Activated T-helper 9 cell treated with anti-CD3 and anti-CD28 coated beads, Interleukin-2, amount 50 U/mL, for 16 hours (primary cell): ENCODE results near the gene TCERG1L.
"Not testable (repeated sequence)": the region's sequence is repeated elsewhere in the genome, so short reads cannot be mapped to it uniquely, and the experiment has no call there.

Experiments
- DNase-seq: peaks from one replicate; pipeline ENCODE4 v3.0.0-alpha.2; 2020; ENCODE audit warnings: low read depth

Gene TCERG1L

DNA sequence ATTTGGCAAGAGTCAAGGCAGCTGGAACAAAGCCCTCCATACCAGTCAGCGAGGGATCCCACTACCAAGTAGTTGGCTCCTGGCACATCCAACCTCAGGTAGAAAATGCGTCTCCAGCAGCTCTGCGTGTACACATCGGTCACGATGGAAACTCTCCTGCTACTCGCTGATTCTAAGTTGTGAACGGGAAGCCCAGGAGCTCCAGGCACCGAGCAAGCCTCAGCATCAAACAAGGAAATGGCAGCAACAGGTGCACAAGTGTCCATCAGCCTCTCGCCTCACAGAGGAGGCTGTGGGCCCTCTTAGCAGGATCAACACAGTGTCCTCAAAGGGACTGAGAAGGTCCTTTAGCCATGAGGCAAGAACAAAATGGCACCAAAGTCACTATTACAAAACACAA, 127.0 kb downstream of the TCERG1L start:
- DNase-seq = no peak

DNA sequence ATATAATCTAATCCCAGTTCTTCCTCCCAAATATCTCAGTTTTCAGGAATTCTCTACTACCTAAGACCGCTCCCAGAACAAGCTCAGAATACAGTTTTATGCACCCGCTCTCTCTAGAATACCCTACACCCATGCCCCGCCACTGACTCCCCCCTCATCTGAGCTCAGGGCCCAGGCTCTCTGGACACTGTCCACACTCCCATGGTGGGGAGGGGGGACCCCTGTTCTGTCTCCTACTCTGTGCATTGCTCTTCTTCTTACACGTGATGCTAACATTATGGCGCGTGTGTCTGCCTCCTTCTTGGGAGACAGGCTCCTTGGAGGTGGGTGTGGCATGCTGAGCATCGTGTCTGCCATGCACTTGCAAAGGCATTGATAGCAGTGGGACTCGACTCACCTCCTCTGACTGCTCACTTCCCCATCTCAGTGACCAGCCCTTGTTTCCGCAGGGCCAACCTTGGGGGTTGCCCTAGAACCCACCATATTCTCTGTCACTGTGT, 127.9 kb downstream of the TCERG1L start:
- no peak for DNase-seq

DNA sequence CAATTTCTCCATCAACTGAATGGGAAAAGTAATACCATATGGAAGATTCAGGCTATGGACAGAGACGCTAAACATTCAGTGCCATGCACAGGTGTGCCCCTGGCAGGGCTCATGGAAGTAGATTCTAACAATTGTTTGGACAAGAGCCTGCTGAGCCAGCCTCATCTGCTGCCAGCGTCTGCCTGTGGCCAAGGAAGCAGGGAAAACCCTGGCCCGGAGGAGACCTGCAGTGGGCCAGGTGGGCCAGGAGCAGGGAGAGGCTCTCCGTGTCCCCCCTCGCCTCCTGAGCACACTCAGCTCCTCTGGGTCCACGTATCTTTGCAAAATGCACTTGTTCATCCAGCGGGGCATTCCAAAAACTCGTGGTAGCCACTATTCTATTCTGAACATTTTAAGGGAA, 130.1 kb downstream of the TCERG1L start:
- no peak for DNase-seq

DNA sequence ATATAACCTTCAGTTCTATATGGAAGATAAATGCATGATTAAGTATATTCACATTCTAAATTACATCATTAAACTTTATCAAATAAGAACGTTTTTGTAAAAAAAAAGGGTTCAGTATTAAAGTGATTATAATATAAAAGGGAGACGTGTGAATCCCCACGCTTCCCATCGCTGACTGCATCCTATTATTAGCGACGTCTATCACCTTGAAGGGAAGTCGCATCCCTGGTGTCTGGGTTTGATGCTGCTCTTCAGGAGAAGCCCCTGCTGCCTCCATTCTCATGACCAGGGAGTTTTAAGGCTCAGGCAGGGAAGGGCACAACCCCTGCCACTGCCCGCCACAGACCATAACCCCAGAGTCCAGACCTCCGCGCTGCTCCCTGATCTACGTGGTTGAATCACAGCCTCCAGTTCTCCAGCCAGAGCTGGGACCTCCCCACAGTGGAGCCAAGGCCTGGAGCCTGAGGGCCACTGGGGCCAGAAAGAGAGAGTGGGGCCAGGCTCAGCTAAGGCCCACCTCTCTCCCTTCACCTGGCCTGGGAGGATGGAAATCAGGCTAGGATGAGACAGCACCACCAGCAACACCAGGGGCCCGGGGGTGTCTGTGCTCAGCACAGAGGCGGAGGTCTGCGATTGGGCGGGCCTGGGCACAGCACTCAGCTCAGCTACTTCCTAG, 130.6 kb downstream of the TCERG1L start:
- DNase-seq = no peak

DNA sequence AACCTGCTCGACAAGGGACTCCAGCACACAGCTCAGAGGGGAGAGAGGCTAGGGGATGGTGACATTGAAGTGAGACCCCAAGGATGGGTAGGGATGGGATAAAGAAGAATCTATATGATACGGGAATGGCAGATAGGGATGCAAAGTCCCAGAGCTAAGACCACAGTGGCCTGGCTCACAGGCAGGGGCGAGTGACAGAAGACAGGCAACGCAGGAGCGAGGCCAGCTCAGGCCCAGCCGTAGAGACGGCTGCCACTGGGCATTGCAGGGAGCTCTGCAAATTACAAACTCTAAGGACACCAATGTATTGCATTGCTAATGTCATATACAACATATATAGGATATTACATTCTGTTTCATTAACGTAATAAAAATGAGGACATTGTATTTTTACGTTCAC, 131.4 kb downstream of the TCERG1L start:
- DNase-seq = no peak

DNA sequence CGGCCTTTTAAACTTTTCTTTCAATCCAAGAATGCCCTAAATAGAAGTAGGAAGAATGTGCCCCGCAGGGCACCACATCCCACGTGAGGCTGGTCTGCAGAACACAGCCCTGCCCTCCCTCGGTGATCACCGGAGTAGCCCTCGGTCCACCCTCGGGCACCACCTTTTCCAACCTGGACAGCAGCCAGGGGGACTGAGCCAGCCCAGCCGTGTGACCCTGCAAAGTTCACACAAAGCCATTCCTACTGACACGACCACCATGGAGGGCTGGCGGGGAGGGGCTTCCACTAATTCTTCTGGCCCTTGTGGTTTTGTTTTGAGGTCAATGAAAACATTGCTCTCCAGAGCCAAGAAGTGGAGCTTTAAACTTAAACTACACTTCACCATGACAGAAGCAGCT, 132.2 kb downstream of the TCERG1L start:
- no peak for DNase-seq

DNA sequence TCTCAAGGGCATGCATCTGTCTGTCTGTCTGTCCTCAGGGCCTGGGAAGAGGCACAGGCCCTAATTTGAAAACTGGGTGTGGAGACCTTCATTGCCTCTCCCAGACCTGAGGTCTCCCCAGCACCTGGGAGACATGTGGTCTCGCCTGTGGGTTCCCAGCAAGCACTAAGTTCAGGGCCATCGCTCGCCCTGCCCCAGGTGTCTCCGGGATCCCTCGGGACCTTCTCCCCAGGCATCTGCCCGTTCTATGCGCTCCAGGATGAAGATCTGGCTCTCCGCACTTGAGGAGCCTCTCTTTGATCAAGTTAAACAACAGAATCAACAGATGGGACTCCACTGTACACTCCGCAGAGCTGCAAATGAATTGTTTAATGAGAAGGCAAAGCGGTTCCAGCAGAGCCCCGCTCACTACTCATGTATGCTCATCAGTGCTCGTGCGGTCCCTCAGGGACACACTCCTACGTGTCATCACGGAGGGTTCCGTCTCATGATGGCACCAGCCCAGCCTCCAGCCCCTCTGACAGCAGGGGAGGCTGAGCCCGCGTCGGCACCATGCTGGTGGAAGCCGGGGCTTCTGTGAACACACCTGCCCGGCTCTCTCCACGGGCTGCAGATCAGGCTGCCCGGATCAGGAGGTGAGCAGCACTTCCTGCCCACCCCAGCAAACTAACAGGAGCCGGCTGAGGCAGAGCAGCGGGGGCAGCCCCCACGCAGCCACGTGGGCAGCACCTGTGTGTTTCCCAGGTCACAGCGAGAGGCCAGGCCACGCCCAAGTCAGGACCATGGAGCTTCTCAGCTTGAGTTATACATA, 132.8 kb downstream of the TCERG1L start:
- no peak for DNase-seq

DNA sequence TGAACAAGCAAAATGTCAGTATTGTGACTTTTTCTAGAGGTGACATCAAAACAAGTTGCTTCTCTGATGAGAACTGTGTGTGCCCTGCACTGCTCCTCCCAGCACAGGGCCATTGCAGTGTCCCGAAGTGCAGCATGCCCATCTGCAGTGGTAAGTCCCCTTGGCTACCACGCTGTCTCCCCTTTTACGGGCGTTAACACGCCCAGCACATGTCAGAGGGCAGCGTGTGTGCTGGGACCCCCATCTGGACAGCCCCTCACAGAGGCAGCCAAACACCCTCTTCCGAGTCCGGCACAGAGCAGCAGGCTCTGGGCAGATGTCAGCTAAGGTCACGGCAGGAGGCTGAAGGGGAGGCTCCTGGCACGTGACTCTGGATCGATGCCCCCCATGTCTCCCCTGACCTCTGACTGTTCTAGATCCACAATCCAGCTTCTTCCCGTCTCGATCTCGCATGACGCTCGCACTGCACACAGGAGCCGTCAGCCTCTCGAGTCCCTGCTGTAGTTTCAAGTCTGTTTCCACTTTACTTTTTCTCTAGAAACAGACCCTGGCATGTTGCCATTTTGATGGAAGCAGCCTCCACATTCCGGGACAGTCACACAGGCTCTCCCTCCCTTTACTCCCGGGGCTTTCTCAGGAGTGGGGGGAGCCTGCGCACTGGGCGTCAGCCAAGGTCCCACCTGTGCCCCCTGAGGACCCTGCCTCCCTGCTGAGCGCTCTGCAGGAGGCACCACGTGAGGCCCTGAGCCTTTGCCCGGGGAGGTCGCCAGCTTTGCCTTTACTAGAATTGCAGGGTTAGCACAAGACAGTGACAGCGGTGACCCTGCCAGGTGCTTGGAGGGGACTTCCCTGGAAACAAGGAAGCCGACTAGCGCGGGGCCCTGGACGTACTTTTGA, 133.8 kb downstream of the TCERG1L start:
- DNase-seq = no peak

DNA sequence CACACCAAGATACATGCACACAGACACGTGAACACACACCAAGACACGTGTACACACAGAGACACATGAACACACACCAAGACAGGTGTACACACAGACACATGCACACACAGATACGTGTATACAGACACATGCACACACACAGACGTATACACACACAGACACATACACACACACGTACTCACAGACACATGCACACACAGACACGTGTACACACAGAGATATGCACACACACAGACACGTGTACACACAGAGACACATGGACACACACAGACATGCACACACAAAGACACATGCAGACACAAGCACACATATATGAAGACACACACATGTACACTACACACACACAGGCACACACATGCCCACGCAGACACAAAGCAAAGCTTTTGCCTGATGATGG, 134.6 kb downstream of the TCERG1L start:
- no peak for DNase-seq

DNA sequence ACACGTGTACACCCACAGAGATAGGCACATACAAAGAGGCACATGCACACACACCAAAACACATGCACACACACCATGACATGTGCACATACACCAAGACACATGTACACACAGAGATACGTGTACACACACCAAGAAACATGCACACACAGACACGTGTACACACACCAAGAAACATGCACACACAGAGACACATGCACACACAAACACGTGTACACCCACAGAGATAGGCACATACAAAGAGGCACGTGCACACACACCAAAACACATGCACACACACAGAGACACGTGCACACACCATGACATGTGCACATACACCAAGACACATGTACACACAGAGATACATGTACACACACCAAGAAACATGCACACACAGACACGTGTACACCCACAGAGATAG, 135.2 kb downstream of the TCERG1L start:
- DNase-seq = not testable (repeated sequence)

DNA sequence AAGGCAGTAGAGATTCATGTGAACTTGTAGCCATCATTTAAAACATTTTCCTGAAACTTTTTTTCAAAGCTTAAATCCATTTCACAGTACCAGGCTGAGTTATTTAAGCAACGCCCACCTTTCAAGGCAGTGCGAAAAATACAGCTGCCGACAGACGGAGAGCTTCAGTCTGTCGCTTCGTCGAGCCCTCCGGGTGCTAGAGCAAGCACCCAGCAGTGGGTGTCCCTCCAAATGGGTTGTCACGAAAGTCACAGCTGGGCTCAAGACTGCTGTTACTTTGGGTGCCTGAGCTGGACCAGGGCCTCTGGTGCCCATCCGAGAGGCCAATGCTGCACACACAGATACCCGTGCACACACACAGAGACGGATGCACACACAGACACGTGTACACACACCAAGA, 135.6 kb downstream of the TCERG1L start:
- no peak for DNase-seq

DNA sequence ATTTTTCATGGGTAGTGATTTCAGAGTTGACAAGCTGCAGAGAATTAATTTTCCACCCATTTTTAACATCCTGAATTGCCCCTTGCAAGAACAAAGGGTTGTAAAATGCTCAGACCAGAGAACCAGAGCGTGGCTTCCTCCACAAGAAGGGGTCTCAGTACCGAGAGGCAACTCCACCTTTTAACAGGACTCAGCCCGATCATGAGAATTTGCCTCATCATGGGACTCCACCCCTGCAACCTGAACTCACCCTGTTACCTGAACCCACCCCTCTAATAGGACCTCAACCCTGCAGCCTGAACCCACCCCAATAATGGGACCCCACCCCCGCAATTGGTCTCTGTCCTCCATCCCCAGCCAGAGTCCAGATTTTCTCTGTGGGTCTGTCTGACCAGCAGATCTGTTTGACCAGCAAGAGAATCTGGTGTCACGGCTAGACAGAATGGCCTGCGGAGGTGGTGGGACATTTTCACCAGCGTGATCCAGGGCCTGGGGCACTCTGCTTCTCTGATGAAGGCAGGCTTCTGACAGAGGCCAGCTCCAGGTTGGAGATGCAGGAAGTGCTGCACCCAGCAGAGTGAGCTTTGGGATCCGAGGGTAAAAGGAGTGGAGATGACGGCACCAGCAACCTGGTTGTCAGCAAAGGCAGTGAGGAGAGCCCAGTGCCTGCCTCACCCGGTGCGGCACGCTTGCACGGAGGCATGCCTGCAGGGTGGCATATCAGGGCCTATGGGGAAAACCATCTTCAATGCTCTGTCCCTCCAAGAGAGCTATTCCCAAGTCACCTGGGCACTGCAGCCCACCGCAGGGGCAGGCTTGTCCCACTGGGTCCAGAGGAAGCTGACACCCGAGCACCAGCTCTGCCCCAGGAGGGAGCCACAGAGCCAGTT, 136.6 kb downstream of the TCERG1L start:
- DNase-seq = no peak

DNA sequence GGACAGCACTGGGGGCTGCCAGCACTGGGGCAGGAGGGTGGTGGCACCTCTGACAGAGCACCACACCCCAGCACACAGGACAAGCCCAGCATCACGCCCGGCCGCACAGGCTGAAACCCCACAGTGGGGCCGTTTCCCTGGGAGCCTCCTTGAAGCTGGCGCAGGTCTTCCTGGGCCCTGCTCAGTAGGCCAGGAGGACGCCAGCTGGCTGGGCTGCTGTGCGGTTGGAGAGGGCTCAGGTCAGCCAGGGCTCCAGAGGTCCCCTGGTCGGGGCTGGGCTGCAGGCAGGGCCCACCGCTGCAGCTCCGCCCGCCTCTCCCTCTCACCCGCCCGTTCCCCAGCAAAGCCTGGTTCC, 137.3 kb downstream of the TCERG1L start:
- no peak for DNase-seq

DNA sequence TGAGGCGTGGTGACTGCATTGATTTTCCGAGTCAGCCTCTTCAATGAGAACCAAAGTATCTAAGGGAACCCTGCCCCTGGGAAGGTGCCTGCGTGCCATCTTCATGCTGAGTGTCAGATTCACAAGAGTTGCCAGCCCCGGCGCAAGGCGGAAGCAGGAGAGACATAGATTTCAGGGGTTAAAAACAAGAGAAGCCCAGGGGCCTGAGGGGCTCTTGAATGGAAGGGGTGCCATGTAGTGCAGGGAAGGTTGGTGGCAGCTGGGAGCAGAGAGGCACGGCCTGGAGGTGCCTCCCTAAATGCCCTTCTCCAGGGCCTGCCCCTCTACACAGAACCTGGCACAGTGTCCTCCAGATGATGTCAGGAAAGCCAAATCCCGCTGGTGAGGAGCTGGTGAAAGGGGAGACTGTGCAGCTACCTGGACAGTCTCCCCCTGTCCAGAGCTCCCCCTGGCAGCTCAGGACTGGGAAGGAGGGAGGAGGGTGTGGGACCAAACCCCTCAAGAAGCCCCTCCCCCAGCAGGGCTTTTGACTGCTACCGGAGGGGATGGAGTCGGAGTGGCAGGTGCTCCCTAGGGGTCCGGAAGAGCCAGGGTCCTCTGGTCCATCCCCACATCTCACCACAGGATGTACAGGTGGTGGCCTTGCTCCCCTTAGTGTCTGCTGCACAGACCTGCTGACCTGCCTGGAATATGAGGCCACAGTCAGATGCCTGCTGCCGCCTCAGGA, 137.9 kb downstream of the TCERG1L start:
- DNase-seq = no peak

DNA sequence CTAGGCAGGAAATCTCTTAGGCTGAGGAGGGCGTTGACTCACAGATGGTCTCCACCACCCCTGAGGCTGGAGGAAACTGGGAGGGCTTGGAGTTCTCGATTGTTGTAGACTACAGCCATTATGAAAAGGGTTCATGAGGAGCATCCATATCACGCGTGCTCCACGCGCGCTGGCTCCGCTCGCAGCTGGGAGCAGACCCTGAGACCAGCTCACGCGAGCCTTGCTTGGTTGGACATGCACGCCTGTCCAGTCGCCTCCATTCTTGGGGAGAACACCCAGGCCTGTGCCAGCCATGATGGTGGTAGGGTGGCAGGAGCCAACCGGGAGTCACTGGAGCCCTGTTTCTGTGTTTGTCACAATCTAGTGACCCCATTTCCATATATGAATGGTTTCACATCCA, 139.1 kb downstream of the TCERG1L start:
- no peak for DNase-seq

DNA sequence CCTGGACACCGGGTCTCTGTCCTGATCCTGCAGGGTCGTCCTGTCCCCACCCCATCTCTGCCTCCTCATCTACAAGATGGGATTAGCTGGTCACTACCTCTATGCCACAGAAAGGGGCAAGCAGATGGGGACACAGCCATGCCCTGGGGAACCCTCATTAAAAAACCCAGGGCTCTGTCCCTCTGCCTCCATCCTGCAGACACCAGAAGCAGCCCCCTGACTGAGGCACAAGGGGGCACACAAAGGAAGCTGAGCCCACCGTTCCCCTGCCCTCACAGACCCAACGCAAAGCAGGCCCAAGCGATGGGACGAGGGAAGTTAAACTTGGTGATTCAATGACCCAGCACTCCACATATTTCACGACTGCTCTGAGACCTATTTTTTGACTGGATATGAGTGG, 142.4 kb downstream of the TCERG1L start:
- no peak for DNase-seq

DNA sequence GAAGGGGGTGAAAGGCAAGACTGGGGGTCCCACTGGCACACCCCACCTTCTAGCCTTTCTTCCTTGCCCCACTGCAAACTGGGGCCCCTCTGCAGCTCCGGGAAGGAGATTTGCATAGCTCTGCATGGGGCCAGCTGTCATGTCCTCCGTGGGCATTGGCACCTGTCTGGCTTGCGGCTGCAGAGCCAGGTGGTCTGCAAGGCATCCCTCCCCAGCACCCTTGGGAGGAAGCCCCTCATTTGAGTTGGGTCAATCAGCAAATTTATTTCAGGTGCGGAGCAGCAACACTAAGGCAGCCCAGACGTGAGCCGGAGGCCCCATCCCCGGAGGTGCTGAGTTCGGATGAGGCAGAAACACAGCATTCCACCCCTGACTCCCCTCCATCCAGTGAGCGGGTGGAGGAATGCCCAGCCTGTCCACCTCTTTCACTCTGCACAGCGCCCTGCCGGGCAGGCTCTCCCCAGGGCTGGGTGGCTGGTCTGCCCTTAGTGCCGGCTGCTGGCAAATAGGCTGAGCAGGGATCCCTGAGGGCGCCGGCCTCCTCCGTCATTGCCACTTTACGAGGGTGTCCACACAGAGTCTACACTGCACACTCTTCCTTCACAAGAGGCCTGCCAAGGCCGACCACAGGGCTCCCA, 143.2 kb downstream of the TCERG1L start:
- DNase-seq = no peak

DNA sequence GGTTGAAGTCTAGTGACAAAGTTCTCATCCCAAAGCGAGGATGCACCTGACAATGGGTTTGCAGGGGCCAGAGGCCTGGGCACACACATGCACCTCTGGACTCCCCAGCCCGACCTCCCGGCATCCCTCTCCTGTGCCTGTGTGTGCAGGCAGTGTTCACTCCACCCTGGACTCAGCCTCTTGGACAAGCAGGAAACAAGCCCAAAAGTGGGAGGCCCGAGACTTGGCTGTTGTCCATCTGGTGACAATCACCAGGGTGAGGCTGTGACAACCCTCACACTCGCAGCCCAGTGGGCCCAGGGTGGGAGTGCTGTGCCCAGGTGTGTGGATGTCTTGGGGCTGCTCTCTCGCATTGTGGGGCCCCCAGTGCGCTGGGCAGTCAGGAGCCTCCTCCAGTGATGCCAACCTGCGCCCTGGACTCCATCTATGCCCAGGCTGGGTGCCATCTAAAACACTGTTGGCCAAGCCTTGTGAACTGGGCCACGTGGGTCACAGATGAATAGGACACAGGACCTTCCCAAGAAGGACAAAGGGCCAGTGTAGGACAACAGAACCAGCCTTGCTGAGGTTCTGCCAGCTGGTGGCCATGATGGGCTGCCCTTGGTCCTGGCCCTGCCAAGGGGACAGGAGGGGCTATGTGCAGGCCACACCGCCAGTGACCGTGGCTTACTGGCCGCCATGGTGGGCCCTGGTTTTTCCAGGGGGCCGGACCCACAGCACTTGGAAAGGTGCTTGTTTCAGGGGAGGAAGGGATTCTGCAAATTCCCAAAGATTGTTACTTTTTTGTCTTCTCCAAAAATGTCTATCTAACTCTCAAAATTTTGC, 144.3 kb downstream of the TCERG1L start:
- DNase-seq = no peak

DNA sequence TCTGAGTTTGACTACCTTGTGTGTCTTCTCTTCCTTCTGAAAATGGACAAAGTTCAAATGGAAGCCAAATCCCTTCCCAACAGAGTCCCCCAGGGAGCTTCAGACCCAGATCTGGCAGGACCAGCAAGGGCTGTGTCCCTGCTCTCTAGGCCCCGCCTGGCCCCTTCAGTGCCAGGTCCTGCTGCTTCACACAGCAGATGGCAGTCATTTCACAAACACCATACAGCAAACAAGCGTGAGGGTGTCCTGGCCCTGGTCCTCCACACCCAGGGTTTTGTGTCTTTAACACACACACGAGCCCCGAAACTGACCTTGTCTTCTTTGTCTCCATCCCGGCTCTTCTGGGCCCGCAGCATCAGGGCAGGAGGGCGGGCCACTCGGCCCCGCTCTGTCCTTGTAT, 145.0 kb downstream of the TCERG1L start:
- no peak for DNase-seq

DNA sequence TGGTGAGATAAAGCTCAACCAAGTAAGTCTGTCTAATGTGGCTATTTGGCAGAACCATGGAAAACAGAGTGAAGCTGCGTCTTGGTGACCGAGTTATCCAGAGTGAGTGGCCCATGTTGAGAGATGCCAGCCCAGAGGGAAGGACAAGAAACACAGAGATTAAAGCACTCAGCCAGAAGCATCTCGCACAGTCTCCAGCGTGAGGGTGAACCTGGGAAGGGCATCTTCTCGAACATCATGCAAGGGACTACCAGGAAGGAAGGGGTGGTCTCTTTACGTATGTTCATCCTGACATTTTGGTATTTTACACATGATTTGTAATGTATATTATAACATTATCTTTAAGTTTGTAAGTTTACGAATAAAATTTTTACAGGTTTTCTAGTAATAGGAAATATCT, 146.4 kb downstream of the TCERG1L start:
- no peak for DNase-seq
